ENCODE results near the gene L1TD1.
"Not testable (repeated sequence)": the region's sequence is repeated elsewhere in the genome, so short reads cannot be mapped to it uniquely, and the experiment has no call there.

L1TD1 gene

DNA sequence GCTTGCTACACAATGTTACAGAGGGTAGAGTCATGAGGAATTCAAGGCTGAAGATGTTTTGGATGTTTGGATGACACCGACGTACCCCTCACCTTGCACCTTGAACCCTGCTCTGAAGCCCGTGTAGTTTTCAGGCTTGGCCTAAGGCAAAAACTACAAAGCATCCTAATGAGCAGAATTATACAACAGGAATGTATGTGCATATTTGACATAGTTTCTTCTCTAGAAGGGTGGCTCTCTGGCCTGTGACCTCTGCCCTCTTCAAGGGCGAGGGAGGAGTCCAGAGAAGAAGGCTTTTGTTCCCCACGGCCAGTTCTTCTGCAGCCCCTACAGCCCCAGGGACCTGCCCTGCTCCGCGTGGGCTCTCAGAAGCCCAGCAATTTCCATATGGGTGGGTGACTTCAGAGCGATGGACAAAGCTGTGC, 43.3 kb downstream of the L1TD1 start:
- DNase-seq (ENCODE audit: low spot score): no peak

DNA sequence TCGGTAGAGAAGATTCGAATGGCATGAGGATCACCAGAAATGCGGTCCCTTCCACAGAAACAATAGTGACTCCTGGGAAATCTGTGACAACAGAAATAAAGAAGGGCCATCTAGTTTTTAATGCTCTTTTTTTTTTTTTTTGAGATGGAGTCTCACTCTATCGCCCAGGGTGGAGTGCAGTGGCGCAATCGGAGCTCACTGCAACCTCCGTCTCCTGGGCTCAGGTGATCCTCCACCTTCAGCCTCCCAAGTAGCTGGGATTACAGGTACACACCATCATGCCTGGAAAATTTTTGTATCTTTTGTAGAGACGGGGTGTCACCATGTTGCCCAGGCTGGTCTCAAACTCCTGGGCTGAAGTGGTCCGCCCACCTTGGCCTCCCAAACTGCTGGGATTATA, 43.9 kb downstream of the L1TD1 start:
- DNase-seq (ENCODE audit: low spot score): no peak

DNA sequence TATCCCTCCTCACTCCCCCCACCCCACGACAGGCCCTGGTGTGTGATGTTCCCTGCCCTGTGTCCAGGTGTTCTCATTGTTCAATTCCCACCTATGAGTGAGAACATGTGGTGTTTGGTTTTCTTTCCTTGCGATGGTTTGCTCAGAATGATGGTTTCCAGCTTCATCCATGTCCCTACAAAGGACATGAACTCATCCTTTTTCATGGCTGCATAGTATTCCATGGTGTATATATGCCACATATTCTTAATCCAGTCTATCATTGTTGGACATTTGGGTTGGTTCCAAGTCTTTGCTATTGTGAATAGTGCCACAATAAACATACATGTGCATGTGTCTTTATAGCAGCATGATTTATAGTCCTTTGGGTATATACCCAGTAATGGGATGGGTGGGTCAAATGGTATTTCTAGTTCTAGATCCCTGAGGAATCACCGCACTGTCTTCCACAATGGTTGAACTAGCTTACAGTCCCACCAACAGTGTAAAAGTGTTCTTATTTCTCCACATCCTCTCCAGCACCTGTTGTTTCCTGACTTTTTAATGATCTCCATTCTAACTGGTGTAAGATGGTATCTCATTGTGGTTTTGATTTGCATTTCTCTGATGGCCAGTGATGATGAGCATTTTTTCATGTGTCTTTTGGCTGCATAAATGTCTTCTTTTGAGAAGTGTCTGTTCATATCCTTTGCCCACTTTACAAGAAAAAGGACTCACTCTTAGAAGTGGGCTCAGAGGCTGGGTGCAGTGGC, 45.2 kb downstream of the L1TD1 start:
- not testable (repeated sequence) for DNase-seq (ENCODE audit: low spot score)

DNA sequence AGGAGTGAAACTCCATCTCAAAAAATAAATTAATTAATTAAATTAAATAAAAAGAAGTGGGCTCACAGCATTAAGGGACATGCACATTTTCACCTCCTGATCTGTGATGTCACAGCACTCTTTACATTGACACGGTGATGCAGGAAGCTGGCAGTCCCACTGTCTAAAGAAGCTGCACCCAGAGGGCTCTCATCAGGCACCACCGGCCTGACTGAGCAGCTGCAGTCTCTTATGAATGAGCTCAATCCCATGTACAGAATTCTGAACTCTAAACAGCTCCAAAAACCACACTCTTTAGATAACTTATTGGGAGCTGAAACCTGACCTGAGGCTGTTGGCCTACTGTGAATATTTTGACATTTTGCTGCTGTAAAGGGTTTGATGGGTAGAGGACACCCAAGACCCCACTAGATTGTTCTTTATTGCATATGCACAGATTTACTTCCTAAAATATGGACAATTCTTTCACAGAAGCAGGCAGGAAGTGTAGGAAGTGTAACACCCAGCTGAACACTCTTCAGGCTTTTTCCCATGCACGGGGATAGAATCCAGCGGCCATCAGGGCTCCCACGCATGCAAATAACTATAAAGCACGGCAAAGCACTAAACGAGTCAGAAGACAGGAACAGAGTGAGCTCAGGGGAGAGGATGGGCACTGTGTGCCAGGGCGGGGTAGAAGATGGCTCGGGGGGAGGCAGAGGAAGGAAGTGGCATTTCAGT, 46.2 kb downstream of the L1TD1 start:
- DNase-seq (ENCODE audit: low spot score): no peak

DNA sequence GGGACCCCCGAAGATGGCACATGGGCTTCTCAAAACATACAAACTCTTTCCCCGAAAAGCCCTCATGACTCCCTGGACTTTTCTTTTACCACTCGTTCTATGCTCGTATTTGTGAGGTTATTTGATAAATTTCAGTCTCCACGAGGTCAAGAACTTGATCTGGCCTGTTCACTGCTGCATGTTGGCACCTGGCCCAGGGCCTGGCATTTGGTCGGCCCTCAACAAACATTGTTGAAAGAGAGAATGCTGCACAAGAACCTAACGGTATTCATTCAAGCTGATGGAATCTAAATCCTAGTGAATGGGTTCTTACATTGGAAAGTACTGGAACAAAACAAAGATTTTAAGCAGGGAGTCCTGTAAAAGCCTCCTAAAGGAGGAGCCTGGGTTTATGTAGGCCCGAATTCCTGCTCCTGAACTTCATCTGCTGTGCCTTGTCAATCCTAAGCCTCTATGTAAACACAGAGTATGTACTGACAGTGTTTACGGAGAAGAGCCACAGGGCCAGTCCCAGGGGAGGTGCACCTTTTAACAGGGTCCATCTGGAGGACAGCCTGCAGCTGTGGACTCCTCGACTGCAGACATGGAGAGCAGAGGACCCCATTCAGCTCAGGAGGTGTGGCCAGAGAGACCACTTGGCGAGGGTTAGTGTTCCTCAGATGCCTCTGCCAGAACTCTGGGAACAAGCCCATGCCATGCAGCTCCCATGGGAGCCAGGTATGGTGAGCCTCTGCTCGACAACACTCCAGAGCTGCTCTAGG, 46.9 kb downstream of the L1TD1 start:
- DNase-seq (ENCODE audit: low spot score): no peak

DNA sequence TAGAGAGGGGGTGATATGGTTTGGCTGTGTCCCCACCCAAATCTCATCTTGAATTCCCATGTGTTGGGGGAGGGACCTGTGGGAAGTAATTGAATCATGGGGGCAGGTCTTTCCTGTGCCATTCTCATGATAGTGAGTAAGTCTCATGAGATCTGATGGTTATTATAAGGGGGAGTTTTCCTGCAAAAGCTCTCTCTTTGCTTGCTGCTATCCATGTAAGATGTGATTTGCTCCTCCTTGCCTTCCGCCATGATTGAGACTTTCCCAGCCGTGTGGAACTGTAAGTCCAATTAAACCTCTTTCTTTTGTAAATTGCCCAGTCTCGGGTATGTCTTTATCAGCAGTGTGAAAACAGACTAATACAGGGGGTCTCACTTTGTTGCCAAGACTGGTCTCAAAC, 49.7 kb downstream of the L1TD1 start:
- DNase-seq (ENCODE audit: low spot score): not testable (repeated sequence)

DNA sequence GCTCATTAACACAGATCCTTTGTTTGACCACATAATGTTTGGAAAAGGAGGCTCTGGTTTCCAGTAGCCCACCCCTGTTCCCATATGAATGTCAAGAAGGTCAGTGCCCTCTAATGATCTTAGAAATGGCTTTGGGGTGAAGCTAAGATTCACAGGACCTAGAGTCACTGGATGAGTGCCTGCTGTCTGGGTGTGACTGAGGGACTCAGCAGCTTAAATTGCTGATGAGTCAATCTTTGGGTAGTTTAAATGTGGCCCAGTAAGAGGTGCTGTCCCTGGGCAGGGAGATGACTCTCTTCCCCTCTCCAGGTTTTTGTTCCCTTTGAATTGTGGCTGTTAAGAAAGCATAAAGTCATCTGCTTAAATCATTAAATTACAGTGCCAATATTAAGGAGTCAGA, 50.6 kb downstream of the L1TD1 start:
- DNase-seq (ENCODE audit: low spot score): no peak

DNA sequence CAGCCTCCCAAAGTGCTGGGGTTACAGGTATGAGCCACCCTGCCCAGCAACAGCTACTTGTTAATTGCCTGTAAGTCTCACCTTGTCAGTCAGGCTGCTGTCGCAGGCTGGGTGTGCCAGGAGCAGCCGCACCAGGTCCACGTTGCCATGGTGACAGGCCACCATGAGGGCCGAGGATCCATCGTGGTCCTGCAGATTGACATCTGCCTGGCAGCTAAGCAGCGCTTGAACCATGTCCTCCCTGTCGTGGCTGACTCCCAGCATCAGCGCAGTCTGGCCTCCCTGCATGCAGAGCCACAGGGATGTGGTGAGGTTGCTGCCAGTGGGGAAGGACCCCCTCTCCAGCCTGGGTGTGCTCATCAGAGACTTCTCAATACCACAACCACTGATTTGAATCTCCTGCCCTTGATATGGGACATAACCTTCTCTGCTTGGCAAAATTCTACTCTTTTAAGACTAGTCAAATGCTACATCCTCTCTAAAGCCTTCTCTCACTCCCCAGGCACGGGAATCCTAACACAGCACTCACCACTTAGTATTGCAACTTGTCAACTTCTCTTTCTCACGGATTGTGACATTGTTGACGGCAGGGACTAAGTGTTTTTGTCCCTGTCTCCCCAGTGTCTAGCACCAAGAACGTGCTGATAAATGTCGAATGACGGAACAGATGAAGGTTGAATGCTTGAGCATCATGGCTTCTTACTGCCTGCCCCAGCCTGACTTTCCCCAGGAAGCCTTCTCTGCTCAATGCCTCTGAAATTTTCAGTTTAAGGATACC, 52.9 kb downstream of the L1TD1 start:
- DNase-seq (ENCODE audit: low spot score): no peak

DNA sequence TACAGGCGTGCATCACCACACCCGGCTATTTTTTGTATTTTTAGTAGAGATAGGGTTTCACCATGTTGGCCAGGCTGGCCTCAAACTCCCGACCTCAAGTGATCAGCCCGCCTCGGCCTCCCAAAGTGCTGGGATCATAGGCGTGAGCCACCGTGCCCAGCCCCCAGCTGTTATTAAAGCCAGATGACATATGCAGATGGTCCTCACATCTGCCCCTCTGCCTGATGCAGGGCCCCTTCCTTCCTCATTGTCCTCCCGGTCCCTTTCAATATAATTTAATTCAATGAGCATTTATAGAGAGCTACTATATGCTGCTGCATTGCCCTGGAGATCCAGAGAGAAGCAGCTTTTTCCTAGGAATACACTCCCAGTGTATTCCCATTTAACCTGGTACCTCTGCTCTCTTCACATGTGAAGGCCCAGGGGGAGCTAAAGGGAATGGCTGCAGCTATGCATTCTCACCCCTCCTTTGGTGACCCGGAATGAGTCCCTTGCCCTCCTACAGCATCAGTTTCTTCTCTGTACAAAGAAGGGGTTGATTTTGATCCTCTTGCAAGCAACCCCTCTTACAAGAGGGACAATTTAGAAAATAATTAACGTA, 55.6 kb downstream of the L1TD1 start:
- no peak for DNase-seq (ENCODE audit: low spot score)

DNA sequence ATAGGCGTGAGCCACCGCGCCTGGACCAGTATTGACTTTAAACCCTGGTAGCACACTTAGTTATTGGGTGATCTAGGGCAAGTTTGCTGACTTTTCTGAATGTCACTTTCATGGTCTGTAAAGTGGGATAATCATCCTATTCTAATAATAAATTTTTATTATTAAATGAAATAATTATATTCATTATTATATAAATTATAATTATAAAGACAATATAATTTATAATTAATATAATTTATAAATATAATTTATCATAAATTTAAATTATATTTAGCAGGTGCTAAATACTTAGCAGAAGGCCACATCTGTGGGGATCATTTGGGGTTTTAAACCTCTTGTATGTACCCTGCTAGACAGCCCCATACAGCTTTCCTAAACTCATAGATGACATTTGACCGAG, 64.9 kb downstream of the L1TD1 start:
- DNase-seq (ENCODE audit: low spot score): no peak

DNA sequence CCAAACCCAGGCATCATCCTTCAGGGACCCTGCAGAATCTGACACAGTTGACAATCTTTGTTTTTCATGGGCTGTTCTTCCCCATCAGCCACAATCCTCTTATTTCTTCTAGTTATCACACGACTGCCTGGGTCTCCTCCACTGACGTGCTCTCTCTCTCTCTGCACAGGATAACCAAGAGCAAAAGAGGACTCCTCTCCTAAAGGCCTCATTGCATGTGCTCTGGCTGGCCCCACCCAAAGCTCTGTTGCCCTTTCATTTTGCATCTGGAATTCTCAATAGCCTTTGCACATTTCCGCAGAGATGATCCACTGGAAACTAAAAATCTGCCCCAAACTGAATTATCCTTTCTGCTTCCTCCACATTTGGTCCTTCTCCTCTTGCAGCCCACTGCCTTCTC, 66.0 kb downstream of the L1TD1 start:
- no peak for DNase-seq (ENCODE audit: low spot score)

Data from RKO (cell line).